ENCODE data around the gene MADCAM1.

GRCh38 chr19:493391-494170 lies 2.7 kb upstream of the MADCAM1 start:
- TF ChIP-seq ZFP3 (CRISPR knock-in tag; IDR thresholded peaks at IDR 0.05) = no peak
- TF ChIP-seq ZFP30 (CRISPR knock-in tag; IDR thresholded peaks at IDR 0.05) = no peak
- no peak for TF ChIP-seq PATZ1 (CRISPR knock-in tag; IDR thresholded peaks at IDR 0.05; ENCODE audit: borderline replicate concordance)
- TF ChIP-seq ZNF8 (CRISPR knock-in tag; IDR thresholded peaks at IDR 0.05) = no peak
- no peak for TF ChIP-seq RARB (CRISPR knock-in tag; IDR thresholded peaks at IDR 0.05)
- TF ChIP-seq, protein P1, sequence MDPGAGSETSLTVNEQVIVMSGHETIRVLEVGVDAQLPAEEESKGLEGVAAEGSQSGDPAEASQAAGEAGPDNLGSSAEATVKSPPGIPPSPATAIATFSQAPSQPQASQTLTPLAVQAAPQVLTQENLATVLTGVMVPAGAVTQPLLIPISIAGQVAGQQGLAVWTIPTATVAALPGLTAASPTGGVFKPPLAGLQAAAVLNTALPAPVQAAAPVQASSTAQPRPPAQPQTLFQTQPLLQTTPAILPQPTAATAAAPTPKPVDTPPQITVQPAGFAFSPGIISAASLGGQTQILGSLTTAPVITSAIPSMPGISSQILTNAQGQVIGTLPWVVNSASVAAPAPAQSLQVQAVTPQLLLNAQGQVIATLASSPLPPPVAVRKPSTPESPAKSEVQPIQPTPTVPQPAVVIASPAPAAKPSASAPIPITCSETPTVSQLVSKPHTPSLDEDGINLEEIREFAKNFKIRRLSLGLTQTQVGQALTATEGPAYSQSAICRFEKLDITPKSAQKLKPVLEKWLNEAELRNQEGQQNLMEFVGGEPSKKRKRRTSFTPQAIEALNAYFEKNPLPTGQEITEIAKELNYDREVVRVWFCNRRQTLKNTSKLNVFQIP (CRISPR knock-in tag; IDR thresholded peaks at IDR 0.05; ENCODE audit: borderline replicate concordance, low read depth) = no peak
- TF ChIP-seq CSDC2 (CRISPR knock-in tag; IDR thresholded peaks at IDR 0.05) = no peak
- TF ChIP-seq PPARA (CRISPR knock-in tag; IDR thresholded peaks at IDR 0.05; ENCODE audit: borderline replicate concordance) = no peak
- TF ChIP-seq GLIS3 (CRISPR knock-in tag; IDR thresholded peaks at IDR 0.05) = no peak
- TF ChIP-seq ZNF565 (CRISPR knock-in tag; conservative IDR thresholded peaks at IDR 0.05; ENCODE audit: low read depth) = no peak
- TF ChIP-seq BACH2 (CRISPR knock-in tag; IDR thresholded peaks at IDR 0.05; ENCODE audit: borderline replicate concordance) = no peak
